ENCODE data around the gene MYL6. TPM values are rescaled to one million over a fixed set of nuclear protein-coding genes. Genes with fewer than 3 reads are reported as not detected.

Gene MYL6
- total and polyA plus RNA-seq, 10 of the 15 experiments (the other 5 are each of a cell fraction or from before 2014, with no cell fraction given) = 1,000 to 4,116 (median 1,828) TPM

- peak; percentile 35; the same call in 1 of the 2 replicates for TF ChIP-seq CEBPZ (IDR thresholded peaks at IDR 0.05; ENCODE audit: low read depth, low read length)
- TF ChIP-seq NR2F1 (conservative IDR thresholded peaks at IDR 0.05) = peak; percentile 51
- TF ChIP-seq NFYB (IDR thresholded peaks at IDR 0.05; ENCODE audit: insufficient read depth, low read depth, low read length) = no peak
- TF ChIP-seq NR2C1 (IDR thresholded peaks at IDR 0.05) = peak; percentile 98
- no peak for TF ChIP-seq RBBP5 (conservative IDR thresholded peaks at IDR 0.05)
- peak; percentile 86 for TF ChIP-seq BCL3 (IDR thresholded peaks at IDR 0.05; ENCODE audit: borderline replicate concordance, insufficient read depth, low read depth, low read length, poor library complexity, severe bottlenecking)
- peak; percentile 91 for TF ChIP-seq CREM (IDR thresholded peaks at IDR 0.05; ENCODE audit: low read depth)
- peak; percentile 40 to 69 (median 48) for TF ChIP-seq CTCF (IDR thresholded peaks at IDR 0.05 in 2 of 3, conservative IDR thresholded peaks at IDR 0.05 in 1 of 3; ENCODE audit: control insufficient read depth in 2 of 3, extremely low read depth in 1 of 3, insufficient read depth in 1 of 3, low read depth in 3 of 3, low read length in 3 of 3)
- TF ChIP-seq IRF4 (IDR thresholded peaks at IDR 0.05; ENCODE audit: low read depth, low read length) = peak; percentile 61
- TF ChIP-seq, protein P1, sequence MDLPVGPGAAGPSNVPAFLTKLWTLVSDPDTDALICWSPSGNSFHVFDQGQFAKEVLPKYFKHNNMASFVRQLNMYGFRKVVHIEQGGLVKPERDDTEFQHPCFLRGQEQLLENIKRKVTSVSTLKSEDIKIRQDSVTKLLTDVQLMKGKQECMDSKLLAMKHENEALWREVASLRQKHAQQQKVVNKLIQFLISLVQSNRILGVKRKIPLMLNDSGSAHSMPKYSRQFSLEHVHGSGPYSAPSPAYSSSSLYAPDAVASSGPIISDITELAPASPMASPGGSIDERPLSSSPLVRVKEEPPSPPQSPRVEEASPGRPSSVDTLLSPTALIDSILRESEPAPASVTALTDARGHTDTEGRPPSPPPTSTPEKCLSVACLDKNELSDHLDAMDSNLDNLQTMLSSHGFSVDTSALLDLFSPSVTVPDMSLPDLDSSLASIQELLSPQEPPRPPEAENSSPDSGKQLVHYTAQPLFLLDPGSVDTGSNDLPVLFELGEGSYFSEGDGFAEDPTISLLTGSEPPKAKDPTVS (IDR thresholded peaks at IDR 0.05; ENCODE audit: low read depth, low read length) = 0 out of 2 replicates have a peak, but pooled peaks have one; percentile 54
- TF ChIP-seq POLR2AphosphoS5 (IDR thresholded peaks at IDR 0.05; ENCODE audit: low read length) = peak; percentile 99
- TF ChIP-seq ASH2L (IDR thresholded peaks at IDR 0.05; ENCODE audit: borderline replicate concordance, low read depth) = no peak
- no peak for TF ChIP-seq CHD4 (IDR thresholded peaks at IDR 0.05)
- no peak for TF ChIP-seq YBX1 (IDR thresholded peaks at IDR 0.05)
- peak; percentile 83 for TF ChIP-seq PKNOX1 (IDR thresholded peaks at IDR 0.05)
- peak; percentile 99 for TF ChIP-seq POLR2AphosphoS2 (IDR thresholded peaks at IDR 0.05; ENCODE audit: low read depth, low read length)
- peak; percentile 52; the same call in 1 of the 2 replicates for TF ChIP-seq FOXK2 (IDR thresholded peaks at IDR 0.05)
- TF ChIP-seq BMI1 (IDR thresholded peaks at IDR 0.05; ENCODE audit: borderline replicate concordance) = peak; percentile 99
- TF ChIP-seq JUNB (IDR thresholded peaks at IDR 0.05) = no peak
- peak; percentile 73 for TF ChIP-seq DPF2 (IDR thresholded peaks at IDR 0.05)
- no peak for TF ChIP-seq JUND (IDR thresholded peaks at IDR 0.05; ENCODE audit: low read depth, low read length)
Observed at GRCh38 chr12:56117778-56118687, 40.1 kb upstream of the MYL6 start, which contains the start of gene ZC3H10 (continued).
